ENCODE measurements around the gene ZNF627. TPM values are rescaled to one million over a fixed set of nuclear protein-coding genes. Genes with fewer than 3 reads are reported as not detected.
"Not testable (repeated sequence)": the region's sequence is repeated elsewhere in the genome, so short reads cannot be mapped to it uniquely, and the experiment has no call there.

Gene ZNF627
- total RNA-seq, 2 experiments from 2014 or later = 4.6 to 4.7 TPM

DNA sequence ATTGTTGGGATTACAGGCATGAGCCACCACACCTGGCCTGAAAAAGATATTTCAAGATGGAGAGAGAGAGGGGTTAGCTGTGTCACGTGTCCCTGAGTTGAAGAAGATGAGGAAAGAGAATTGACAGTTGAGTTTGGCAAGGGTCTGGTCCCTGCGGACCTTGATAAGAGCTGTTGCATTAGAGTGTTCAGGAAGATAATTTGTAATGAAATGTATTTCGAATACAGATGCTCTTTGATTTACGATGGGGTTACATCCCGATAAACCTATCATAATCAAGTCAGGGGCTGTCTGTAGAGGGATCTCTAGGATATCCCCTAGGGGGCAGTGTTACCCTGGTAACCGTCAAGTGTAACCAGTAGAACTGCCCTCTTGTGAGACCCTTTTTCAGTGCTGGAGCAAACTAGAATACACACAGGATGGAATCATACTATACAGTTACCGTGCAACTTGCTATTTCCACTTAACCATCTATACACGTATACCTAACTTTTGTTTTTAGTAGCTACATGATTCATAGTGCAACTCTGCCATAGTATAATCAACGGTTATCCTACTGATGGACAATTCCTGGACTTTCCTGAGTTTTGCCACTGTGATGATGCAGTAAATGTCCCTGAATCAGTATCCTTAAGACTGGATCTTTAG lies 36.8 kb upstream of the ZNF627 start:
- peak overlapping the region; percentile 70 for H3K4me3 Mint-ChIP-seq
- peaks cover 6% of the 10 kb centered on the region for H3K36me3 Mint-ChIP-seq (ENCODE audit: low read depth)
- peak; percentile 81 for DNase-seq
- POLR2A ChIA-PET = interaction anchor here (0.6 kb wide), 1 partner anchor 24 kb away, joined by 5 read pairs; no protein-coding TSS in a partner anchor
- no peaks in the 10 kb centered on the region for H3K9me3 Mint-ChIP-seq
- CTCF ChIA-PET = interaction anchor here (0.6 to 1.6 kb wide), 16 partner anchors 9 to 199 kb away, joined by 3 to 7 read pairs (median 4); partner anchors contain the start of gene ZNF627
- no peaks in the 10 kb centered on the region for H3K27me3 Mint-ChIP-seq
- H3K27ac Mint-ChIP-seq = peak overlapping the region; percentile 78
- H3K4me1 Mint-ChIP-seq = peaks cover 40% of the 10 kb centered on the region

DNA sequence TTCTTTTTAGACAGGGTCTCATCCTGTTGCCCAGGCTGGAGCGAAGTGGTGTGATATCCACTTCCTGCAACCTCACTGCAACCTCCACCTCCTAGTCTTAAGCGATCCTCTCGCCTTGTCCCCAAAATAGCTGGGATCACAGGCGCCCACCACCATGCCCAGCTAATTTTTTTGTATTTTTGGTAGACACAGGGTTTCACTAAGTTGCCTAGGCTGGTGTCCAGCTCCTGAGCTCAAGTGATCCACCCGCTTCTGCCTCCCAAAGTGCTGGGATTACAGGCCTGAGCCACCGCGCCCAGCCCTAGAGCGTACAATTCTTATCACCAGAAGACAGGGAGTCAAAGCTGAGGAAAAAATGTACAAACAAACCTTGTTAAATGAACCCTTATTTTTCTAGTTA lies 33.8 kb upstream of the ZNF627 start:
- H3K4me3 Mint-ChIP-seq = no peak overlapping the region
- POLR2A ChIA-PET = no interaction called here
- CTCF ChIA-PET = interaction anchor here (1.1 kb wide), 1 partner anchor 12 kb away, joined by 3 read pairs; no protein-coding TSS in a partner anchor
- no peaks in the 10 kb centered on the region for H3K27me3 Mint-ChIP-seq
- H3K9me3 Mint-ChIP-seq = no peaks in the 10 kb centered on the region
- peaks cover 30% of the 10 kb centered on the region for H3K4me1 Mint-ChIP-seq
- H3K36me3 Mint-ChIP-seq (ENCODE audit: low read depth) = no peaks in the 10 kb centered on the region
- DNase-seq = no peak
- H3K27ac Mint-ChIP-seq = no peak overlapping the region

DNA sequence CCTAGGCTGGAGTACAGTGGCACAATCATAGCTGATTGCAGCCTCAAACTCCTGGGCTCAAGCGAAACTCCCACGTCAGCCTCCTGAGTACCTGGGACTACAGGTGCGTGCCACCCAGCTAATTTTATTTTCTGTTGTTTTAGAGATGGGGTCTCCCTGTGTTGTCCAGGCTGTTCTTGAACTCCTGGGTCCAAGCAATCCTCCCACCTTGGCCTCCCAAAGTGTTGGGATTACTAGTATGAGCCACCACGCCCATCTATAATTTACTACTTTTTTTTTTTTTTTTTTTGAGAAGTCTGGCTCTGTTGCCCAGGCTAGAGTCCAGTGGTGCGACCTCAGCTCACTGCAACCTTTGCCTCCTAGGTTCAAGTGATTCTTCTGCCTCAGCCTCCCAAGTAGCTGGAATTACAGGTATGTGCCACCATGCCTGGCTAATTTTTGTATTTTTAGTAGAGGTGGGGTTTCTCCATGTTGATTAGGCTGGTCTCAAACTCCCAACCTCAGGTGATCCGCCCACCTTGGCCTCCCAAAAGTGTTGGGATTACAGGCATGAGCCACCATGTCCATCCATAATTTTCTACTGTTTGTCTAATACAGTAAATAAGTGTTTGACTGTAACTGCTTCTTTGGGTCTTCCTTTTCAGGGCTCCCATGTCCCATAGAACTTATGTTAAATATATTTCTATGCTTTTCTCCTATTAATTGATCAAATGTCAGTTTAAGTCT lies 33.0 kb upstream of the ZNF627 start:
- POLR2A ChIA-PET = not testable (repeated sequence)

DNA sequence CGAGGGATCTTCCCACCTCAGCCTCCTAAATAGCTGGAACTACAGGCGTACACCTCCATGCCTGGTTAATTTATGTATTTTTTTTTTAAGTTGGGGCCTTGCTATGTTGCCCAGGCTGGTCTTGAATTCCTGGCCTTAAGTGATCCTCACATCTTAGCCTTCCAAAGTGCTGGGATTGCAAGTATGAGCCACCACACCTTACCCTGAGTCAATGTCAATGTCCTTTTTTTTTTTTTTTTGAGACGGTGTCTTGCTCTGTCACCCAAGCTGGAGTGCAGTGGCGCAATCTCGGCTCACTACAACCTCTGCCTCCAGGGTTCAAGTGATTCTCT lies 31.7 kb upstream of the ZNF627 start:
- H3K27ac Mint-ChIP-seq; H3K4me3 Mint-ChIP-seq; H3K36me3 Mint-ChIP-seq (ENCODE audit: low read depth); DNase-seq; POLR2A ChIA-PET; H3K27me3 Mint-ChIP-seq; CTCF ChIA-PET; H3K9me3 Mint-ChIP-seq: not testable (repeated sequence)
- peaks cover 20% of the 10 kb centered on the region for H3K4me1 Mint-ChIP-seq

More for the DNA sequence above, 33.0 kb upstream of the ZNF627 start:
- not testable (repeated sequence) for H3K4me3 Mint-ChIP-seq; DNase-seq; H3K27me3 Mint-ChIP-seq; H3K27ac Mint-ChIP-seq; H3K36me3 Mint-ChIP-seq (ENCODE audit: low read depth); H3K9me3 Mint-ChIP-seq
- CTCF ChIA-PET = interaction anchor here (1.1 kb wide), 1 partner anchor 11 kb away, joined by 3 read pairs; no protein-coding TSS in a partner anchor
- peaks cover 28% of the 10 kb centered on the region for H3K4me1 Mint-ChIP-seq

DNA sequence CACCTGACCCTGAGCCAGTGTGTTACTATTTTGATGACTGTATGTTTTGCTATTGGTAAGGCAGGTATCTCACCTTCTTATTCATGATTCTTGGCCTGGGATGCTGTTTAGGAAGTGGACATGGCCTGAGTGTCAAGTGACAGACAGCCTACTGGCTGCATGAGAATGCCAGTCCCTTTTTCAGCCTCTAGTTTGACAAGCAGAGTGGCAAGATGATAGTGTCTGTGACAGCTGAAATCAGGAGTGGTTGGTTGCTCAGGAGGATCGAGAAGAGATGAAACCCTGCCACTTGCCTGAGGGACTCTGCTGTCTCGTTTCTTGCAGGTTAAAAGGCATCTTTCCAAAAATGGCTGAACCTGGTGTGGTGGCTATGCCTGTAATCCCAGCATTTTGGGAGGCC lies 31.1 kb upstream of the ZNF627 start:
- Mint-ChIP-seq H3K36me3 (ENCODE audit: low read depth) (no peaks in the 10 kb centered on the region), H3K4me1 (peaks cover 17% of the 10 kb centered on the region), H3K4me3 (no peak overlapping the region), H3K9me3 (no peaks in the 10 kb centered on the region), H3K27ac (no peak overlapping the region), H3K27me3 (no peaks in the 10 kb centered on the region)
- CTCF ChIA-PET = no interaction called here
- no peak for DNase-seq
- POLR2A ChIA-PET = no interaction called here

DNA sequence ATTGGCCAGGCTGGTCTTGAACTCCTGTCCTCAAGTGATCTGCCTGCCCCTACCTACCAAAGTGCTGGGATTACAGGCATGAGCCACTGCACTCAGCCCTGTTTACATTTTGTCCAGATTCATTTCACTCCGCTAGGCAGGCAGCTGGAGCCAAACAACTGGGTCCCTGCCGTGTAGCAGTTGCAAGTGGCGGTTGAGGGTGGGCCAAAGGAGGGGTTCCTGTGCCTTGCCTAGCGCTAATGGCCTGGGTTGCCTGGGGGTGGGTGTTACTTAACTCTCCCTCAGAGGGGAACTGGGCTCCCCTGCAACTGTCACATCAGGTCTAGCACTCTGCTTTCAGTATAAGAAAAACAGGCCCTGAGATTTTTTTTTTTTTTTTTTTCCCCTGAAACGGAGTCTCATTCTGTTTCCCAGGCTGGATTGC lies 27.2 kb upstream of the ZNF627 start:
- H3K4me3 Mint-ChIP-seq = no peak overlapping the region
- no peak overlapping the region for H3K27ac Mint-ChIP-seq
- peaks cover 19% of the 10 kb centered on the region for H3K4me1 Mint-ChIP-seq
- no peaks in the 10 kb centered on the region for H3K36me3 Mint-ChIP-seq (ENCODE audit: low read depth)
- no peak for DNase-seq
- H3K9me3 Mint-ChIP-seq = no peaks in the 10 kb centered on the region
- ChIA-PET CTCF (interaction anchor here (0.7 to 2.7 kb wide), 4 partner anchors 9 to 130 kb away, joined by 3 to 10 read pairs (median 3); no protein-coding TSS in a partner anchor), POLR2A (no interaction called here)
- no peaks in the 10 kb centered on the region for H3K27me3 Mint-ChIP-seq

DNA sequence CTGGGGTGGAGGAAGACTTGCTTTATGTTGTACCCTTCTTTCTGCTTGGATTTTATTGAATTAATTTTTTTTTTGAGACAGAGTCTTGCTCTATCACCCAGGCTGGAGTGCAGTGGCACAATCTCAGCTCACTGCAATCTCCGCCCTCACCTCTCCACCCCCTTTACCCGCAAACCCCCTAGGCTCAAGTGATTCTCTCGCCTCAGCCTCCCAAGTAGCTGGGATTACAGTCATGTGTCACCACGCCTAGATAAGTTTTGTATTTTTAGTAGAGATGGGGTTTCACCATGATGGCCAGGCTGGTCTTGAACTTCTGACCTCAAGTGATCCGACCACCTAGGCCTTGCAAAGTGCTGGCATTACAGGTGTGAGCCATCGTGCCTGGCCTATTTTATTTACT lies 23.9 kb upstream of the ZNF627 start:
- H3K4me1 Mint-ChIP-seq = peaks cover 18% of the 10 kb centered on the region
- H3K36me3 Mint-ChIP-seq (ENCODE audit: low read depth); H3K4me3 Mint-ChIP-seq; DNase-seq; H3K9me3 Mint-ChIP-seq; POLR2A ChIA-PET; H3K27ac Mint-ChIP-seq; H3K27me3 Mint-ChIP-seq: not testable (repeated sequence)
- CTCF ChIA-PET = interaction anchor here (0.6 to 1.3 kb wide), 5 partner anchors 13 to 61 kb away, joined by 3 to 5 read pairs (median 3); partner anchors contain the start of gene ELOF1

DNA sequence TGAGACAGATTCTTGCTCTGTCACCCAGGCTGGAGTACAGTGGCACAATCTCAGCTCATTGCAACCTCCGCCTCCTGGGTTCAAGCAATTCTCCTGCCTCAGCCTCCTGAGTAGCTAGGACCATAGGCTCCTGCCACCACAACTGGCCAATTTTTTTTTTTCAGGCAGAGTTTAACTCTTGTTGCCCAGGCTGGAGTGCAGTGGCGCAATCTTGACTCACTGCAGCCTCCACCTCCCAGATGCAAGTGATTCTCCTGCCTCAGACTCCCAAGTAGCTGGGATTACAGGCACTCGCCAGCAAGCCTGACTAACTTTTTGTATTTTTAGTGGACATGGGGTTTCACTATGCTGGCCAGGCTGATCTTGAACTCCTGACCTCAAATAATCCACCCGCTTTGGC lies 23.5 kb upstream of the ZNF627 start:
- POLR2A ChIA-PET; DNase-seq; H3K4me3 Mint-ChIP-seq; H3K27ac Mint-ChIP-seq; H3K27me3 Mint-ChIP-seq; H3K36me3 Mint-ChIP-seq (ENCODE audit: low read depth); H3K9me3 Mint-ChIP-seq: not testable (repeated sequence)
- CTCF ChIA-PET = interaction anchor here (0.9 to 2.5 kb wide), 3 partner anchors 13 to 19 kb away, joined by 3 to 8 read pairs (median 4); no protein-coding TSS in a partner anchor
- H3K4me1 Mint-ChIP-seq = peaks cover 15% of the 10 kb centered on the region

DNA sequence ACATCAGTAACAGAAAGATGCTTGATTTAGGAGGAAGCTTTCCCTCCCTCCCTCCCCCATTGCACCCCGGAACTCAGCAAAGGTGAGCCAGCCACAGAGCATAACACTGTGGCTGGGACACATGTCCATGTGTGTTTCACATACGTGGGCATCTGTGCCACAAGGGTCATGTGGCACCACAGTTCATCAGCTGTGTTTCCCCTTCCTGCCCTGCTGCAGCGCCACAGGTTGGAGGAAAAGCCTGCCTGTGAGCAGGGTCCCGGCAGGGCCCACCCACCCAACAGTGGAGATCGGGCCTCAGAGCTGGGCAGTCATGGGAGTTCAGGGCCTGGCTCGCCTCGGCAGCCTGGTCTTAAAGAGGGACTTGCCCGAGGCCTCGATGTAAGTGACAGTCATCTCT lies 22.6 kb upstream of the ZNF627 start:
- Mint-ChIP-seq H3K4me1 (peaks cover 17% of the 10 kb centered on the region), H3K27me3 (no peaks in the 10 kb centered on the region), H3K36me3 (ENCODE audit: low read depth) (peaks cover 2% of the 10 kb centered on the region), H3K4me3 (no peak overlapping the region), H3K27ac (no peak overlapping the region), H3K9me3 (no peaks in the 10 kb centered on the region)
- POLR2A ChIA-PET = no interaction called here
- no peak for DNase-seq
- CTCF ChIA-PET = interaction anchor here (1.2 to 2.5 kb wide), 4 partner anchors 11 to 38 kb away, joined by 3 to 8 read pairs (median 4); no protein-coding TSS in a partner anchor

DNA sequence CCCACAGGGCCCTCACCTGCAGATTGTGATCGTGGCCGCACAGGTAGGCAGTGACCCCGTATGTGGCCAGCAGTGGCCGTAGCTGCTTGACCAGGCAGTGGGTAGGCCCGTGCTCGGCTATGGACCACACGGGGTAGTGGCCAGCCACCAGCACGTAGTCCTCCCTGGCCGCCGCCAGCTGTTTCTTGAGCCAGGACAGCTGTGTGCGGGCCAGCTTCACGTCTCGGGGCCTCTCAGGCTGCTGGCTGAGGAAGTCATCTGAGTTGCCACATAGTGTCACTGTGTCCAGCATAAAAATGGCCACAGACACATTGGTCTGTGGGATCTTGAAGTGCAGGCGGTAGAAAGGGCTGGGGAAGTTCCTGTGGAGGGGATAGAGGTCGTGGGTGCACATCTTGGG lies 21.1 kb upstream of the ZNF627 start:
- H3K9me3 Mint-ChIP-seq = no peaks in the 10 kb centered on the region
- no peak overlapping the region for H3K27ac Mint-ChIP-seq
- no peak for DNase-seq
- peaks cover 2% of the 10 kb centered on the region for H3K36me3 Mint-ChIP-seq (ENCODE audit: low read depth)
- CTCF ChIA-PET = interaction anchor here (0.6 to 2.5 kb wide), 5 partner anchors 12 to 713 kb away, joined by 3 to 8 read pairs (median 5); no protein-coding TSS in a partner anchor
- POLR2A ChIA-PET = no interaction called here
- no peaks in the 10 kb centered on the region for H3K27me3 Mint-ChIP-seq
- H3K4me3 Mint-ChIP-seq = no peak overlapping the region
- H3K4me1 Mint-ChIP-seq = peaks cover 26% of the 10 kb centered on the region

DNA sequence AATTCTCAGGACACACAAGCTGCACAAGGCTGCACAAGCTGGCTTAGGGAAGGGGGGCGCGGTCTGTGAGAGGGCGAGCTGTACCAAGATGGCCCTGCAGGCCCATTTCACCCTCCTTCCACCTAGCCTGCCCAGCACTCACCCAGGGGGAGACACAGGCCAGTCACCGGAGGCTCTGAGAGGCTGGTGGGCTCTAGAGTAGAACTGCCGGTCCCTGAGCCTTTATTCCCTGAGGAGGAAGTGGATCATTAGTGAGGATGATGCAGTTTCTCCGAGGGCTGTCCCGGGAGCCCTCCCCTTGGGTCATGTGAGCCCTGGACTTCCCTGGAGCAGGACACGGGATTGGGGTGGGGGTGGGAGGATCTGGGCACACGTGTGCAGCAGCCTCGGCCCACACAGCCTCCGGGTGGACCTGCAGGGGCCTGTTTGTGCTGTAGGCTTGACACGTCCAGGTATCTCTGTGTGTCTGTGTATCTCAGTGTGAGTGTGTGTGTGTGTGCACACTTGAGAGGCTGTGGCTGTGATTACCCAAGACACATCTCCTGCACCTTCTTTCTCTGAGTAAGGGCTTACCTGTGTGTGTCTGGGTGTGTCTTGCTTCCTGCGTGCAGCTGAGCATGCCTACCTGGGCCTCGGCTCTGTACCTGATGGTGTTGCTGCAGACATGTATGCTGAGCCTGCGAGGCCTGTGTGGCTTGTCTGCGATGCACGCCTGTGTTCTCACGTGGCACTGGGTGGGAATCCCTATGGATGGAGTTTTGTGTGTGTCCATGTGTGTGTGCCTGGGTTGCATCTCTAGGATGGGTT lies 19.6 kb upstream of the ZNF627 start, which contains the start of gene ACP5:
TSS of gene ACP5 (minus strand) at position 195 of the 807 bp plus-strand sequence. CDS start 328 bp downstream, outside the sequence.
- no peaks in the 10 kb centered on the region for H3K9me3 Mint-ChIP-seq
- H3K4me3 Mint-ChIP-seq = peak within 1 kb of the TSS; percentile 71
- peak within 1 kb of the TSS; percentile 36 for H3K27ac Mint-ChIP-seq
- POLR2A ChIA-PET = no interaction called here
- no peak for DNase-seq
- no peaks in the 10 kb centered on the region for H3K27me3 Mint-ChIP-seq
- CTCF ChIA-PET = interaction anchor here (0.5 to 2.5 kb wide), 3 partner anchors 9 to 141 kb away, joined by 3 to 10 read pairs (median 3); no protein-coding TSS in a partner anchor
- peaks cover 2% of the 10 kb centered on the region for H3K36me3 Mint-ChIP-seq (ENCODE audit: low read depth)
- peaks cover 35% of the 10 kb centered on the region for H3K4me1 Mint-ChIP-seq

DNA sequence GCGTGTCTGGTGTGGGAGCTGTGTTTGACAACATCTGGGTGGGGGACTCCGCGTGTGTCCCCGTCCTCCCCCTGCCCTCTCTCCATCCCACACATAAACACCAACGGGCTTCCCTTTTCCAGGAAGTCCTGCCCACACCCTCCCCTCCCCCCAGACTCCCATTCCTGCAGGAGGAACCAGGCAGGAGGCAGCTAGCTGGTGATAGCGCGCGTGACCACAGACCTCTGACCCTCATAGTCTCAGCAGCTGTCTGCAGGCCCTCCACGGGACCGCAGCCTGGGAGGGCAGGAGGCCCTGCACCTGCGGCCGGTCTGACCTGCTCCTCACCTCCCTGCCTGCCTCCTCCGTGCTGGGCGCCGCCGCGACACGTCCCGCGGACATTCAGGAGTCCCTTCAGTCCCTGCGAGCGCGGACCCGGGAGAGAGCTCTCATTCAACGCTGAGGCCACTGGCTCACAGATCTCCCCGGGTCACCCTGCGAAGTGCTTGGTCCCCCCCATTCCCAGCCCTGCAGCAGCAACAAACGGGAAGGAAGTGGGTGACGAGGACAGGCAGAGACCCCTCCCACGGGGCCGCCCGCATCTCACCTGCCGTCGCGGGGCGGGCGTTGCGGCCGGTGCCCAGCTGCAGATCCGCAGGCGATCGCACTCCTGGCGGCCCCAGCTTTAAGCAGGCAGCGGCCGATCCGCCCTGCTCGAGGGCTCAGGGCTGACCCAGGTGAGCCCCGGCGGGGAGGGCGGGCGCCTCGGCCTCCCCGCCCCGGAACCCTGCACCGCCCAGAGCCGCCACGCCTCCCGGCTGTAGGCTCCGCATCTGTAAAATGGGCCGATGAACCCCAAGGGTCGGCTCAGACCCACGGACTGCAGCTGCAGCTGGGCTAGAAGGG lies 18.8 kb upstream of the ZNF627 start:
- peaks cover 2% of the 10 kb centered on the region for H3K36me3 Mint-ChIP-seq (ENCODE audit: low read depth)
- H3K27me3 Mint-ChIP-seq = no peaks in the 10 kb centered on the region
- CTCF ChIA-PET = interaction anchor here (0.8 to 2.5 kb wide), 6 partner anchors 9 to 96 kb away, joined by 3 to 10 read pairs (median 4); no protein-coding TSS in a partner anchor
- peaks cover 35% of the 10 kb centered on the region for H3K4me1 Mint-ChIP-seq
- peak overlapping the region; percentile 76 for H3K27ac Mint-ChIP-seq
- POLR2A ChIA-PET = no interaction called here
- DNase-seq = peak; percentile 37
- no peaks in the 10 kb centered on the region for H3K9me3 Mint-ChIP-seq
- peak overlapping the region; percentile 71 for H3K4me3 Mint-ChIP-seq
